HG03175 (cell line): ENCODE data around the gene ZNF467.

Experiments
- ATAC-seq: cut with Tn5 transposase; IDR thresholded peaks from one replicate; pipeline ENCODE4 v1.9.1; 2021; ENCODE audit warnings: mild to moderate bottlenecking, moderate library complexity; ENCODE audit not compliant: unreplicated experiment

Gene ZNF467

GRCh38 chr7:149808311-149808710 lies 34.9 kb upstream of the ZNF467 start:
- ATAC-seq, result no peak

DNA sequence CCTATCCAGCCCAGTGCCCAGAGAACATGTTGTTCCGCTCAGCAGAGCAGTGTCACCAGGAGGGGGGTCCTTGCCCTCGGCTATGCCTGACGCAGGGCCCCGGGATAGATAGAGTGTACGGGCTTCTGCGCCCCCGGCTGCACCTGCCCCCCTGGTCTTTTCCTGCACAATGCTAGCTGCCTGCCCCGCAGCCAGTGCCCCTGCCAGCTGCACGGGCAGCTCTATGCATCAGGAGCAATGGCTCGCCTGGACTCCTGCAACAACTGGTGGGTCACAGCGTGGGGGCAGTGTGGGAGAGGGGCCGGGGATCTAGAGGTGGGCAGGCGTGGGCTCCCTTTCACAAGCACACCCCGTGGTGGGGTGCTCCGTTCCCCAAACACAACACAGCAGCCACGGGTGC lies 33.3 kb upstream of the ZNF467 start:
- ATAC-seq, result no peak

DNA sequence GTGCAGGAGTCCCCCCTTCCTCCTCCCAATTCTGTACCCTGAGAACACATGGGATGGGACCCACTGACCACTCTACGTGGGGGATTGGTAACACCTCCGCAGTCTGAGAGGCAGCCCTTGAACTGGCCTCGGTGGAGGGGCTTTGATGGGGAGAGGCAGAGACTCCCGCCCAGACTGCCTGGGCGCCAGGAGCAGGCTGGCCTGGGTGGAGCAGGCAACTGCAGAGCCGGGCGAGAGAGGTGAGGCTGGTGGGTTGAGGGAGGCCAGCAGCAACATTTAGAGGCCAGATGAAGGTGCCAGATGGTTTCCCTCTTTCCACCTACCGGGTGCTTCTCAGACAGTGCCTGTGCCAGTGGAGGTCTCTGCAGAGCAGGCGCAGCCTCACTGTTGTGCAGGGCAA lies 30.7 kb upstream of the ZNF467 start:
- ATAC-seq, result no peak

- no peak for ATAC-seq
Measured at GRCh38 chr7:149803551-149804074, 30.2 kb upstream of the ZNF467 start.

DNA sequence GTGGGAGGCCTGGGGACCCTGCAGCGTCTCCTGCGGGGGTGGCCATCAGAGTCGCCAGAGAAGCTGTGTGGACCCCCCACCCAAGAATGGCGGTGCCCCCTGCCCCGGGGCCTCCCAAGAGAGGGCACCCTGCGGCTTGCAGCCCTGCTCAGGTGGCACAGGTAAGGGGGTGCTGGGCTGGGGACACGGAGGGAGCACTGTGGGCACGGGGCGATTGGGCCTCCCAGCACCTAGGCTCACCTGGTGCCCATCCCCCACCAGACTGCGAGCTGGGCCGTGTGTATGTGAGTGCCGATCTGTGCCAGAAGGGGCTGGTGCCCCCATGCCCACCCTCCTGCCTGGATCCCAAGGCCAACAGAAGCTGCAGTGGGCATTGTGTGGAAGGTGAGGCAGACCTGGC lies 29.6 kb upstream of the ZNF467 start:
- no peak for ATAC-seq

DNA sequence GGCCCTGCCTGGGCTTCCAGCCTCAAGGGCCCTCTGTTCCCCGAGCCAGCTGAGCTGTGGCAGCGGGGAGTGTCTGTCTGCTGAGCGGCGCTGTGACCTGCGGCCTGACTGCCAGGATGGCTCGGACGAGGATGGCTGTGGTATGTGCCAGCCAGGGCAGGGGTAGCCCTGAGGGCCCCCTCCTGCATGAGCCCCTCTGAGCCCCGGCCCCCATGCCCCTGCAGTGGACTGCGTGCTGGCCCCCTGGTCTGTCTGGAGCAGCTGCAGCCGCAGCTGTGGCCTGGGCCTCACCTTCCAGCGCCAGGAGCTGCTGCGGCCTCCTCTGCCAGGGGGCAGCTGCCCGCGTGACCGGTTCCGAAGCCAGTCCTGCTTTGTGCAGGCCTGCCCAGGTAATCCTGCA lies 28.4 kb upstream of the ZNF467 start:
- no peak for ATAC-seq

GRCh38 chr7:149801002-149801566 lies 27.7 kb upstream of the ZNF467 start:
- ATAC-seq, result no peak

DNA sequence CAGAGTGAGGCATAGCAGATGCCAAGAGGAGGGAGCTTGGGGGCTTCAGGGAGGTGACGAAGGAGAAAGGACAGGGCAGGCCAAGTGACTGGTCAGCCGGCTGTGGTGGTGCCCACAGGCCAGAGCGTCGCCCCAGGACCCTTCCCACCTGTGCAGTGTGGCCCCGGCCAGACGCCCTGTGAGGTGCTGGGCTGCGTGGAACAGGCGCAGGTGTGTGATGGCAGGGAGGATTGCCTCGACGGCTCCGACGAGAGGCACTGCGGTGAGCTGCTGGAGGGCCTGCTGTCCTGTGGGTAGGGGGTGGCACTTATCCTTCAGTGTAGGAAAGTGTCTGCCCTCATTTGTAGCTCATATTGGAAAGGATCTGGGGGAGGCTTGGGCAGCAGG lies 26.8 kb upstream of the ZNF467 start:
- no peak for ATAC-seq

- no peak for ATAC-seq
Measured at GRCh38 chr7:149799397-149800168, 26.2 kb upstream of the ZNF467 start.

- ATAC-seq, result no peak
Measured at GRCh38 chr7:149797771-149798170, 24.4 kb upstream of the ZNF467 start.

DNA sequence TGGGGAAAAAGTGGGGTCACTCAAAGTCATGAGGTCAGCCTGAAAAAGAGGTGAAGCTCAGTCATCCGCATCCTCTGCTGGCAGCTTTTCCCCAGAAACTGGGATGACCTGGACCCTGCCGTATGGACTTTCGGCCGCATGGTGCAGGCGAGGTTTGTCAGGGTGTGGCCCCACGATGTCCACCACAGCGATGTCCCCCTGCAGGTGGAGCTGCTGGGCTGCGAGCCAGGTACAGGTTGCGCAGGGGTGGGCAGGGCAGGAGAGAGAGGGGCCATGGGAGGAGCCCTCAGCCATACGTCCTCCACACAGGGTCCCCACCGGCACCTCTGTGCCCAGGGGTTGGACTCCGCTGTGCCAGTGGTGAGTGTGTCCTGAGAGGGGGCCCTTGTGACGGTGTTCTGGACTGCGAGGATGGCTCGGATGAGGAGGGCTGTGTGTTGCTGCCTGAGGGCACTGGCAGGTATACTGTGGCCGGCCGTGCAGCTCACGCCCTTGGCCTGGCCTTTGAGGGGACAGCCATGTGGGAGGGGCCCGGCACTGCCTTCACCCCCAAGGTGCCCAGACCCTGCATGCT lies 23.0 kb upstream of the ZNF467 start:
- no peak for ATAC-seq

DNA sequence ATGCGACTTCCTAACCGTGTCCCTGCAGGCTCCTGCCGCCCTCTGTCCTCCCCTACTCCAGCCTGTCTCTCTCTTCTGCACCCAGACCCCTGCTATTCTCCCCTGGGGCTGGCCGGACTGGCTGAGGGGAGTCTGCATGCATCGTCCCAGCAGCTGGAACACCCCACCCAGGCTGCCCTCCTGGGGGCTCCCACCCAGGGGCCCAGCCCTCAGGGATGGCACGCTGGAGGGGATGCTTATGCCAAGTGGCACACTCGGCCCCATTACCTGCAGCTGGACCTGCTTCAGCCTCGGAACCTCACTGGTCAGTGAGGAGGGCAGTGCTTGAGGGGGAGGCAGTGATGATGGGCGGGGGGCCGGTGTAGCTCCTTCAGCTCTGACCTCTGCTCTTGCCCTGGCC lies 21.7 kb upstream of the ZNF467 start:
- no peak for ATAC-seq

- no peak for ATAC-seq
Measured at GRCh38 chr7:149794661-149795060, 21.3 kb upstream of the ZNF467 start.

GRCh38 chr7:149793261-149793660 lies 19.9 kb upstream of the ZNF467 start:
- ATAC-seq, result no peak

DNA sequence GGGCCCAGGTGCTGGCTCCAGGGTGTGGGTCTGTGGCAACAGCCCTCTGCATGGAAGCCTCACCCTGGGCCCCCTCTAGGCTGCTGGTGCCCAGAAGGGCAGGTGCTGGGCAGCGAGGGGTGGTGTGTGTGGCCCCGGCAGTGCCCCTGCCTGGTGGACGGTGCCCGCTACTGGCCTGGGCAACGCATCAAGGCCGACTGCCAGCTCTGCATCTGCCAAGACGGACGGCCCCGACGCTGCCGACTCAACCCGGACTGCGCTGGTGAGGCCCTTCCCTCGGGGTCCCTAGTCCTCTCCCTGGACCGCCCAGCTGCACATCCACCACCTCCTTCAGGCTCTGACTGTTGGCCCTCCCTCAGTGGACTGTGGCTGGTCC lies 18.8 kb upstream of the ZNF467 start:
- no peak for ATAC-seq

GRCh38 chr7:149791411-149792219 lies 18.2 kb upstream of the ZNF467 start:
- no peak for ATAC-seq

- no peak for ATAC-seq
Measured at GRCh38 chr7:149790754-149791360, 17.5 kb upstream of the ZNF467 start.

DNA sequence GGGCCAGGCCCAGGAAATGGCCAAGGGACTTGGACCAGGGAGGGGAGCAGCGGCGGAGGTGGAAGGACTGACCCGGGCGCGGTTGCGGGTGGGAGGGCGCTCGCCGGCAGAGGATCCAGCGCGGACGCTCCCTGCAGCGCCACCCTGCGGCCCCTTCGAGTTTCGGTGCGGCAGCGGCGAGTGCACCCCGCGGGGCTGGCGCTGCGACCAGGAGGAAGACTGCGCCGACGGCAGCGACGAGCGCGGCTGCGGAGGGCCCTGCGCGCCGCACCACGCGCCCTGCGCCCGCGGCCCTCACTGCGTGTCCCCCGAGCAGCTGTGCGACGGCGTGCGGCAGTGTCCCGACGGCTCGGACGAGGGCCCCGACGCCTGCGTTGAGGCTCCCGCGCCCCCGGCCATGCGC lies 16.8 kb upstream of the ZNF467 start:
- no peak for ATAC-seq

GRCh38 chr7:149789101-149789500 lies 15.7 kb upstream of the ZNF467 start:
- no peak for ATAC-seq

GRCh38 chr7:149788300-149788851 lies 15.0 kb upstream of the ZNF467 start:
- no peak for ATAC-seq
